Activated CD8-positive, alpha-beta memory T cell treated with anti-CD3 and anti-CD28 coated beads, Interleukin-2, amount 50 U/mL, for 1 hour (primary cell): Measurements from ENCODE around the gene TMEM125.
A peak's percentile ranks its signal among the peaks of the same experiment; 100 is the strongest.

Experiments
- DNase-seq: peaks from one replicate; pipeline ENCODE4 v3.0.0-alpha.2; 2020; ENCODE audit errors: extremely low read depth

Gene TMEM125

DNA sequence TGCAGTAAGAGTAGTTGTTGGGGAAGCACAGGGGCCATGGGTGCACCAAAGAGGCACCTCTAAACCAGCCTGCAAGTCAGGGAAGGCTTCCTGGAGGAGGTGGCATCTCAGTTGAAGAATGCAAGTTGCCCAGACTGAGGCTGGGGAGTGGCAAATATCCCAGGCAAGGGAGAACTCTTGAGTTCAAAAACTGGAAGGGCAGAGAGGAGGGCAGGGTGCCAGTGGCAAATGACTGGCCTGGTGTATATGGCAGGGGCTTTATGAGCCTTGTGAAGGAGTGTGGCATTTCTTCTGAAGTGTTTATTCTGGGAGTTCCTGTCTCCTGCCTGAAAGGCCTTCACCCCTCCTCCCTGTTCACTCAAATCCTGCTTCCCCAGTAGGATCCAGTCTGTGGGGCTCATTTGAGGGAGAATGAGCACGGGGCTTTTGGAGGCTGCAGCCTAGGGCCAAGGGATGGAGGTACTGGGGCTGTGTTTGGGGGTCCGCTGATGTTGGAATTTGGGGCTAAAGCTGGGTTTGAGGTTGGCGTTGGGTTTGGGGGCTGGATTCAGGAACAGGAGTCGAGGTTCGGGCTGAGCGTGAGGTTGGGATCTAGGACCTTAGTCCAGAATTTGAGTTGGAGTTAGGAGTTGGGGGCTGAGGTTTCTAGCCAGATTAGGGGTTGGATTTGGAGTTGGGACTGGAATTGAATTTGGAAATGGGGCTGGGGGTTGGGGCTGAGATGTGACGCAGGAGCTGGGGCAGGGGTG lies at the start of gene TMEM125:
TMEM125 (plus strand) TSS at position 357 of the 749 bp plus-strand sequence. CDS start 2,740 bp downstream, outside the sequence.
- no peak for DNase-seq

DNA sequence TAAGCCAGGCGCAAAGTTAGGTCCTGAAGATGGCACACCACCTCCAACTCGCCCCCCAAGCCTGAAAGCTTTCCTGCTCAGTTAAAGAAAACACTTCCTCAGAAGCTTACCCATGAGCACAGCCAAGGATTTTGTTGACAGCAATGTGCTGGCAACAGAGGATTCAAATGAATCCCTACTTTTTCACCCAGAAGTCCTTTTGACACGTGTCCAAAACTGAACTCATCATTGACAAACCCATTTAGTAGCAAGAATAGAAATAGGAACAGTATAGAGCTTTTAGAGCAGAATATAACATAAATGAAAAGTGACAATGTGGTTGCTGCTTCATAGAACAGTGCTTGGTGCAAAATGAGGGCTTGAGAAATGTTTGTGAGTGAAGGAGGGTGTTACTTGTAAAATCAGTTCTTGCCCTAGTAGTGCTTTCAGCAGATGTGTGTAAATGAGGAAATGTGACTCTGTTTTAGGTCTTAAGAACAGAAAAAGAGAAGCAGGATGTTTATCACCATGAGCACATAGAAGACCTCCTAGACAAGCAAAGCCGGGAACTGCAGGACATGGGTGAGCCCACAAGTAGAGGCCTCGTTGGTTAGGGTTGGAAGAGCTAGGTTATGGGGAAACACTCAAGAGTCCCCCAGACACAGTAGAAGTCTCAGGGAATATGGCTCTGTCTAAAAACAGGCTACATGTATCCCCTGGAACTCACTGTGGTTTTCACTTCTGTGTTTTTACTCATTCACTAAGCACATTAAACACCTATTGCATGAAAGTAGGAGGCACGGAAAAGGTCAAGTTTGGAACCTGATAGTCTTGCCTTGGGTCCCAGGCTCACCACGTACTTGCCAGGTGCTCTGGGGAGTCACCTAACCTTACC lies 48.6 kb upstream of the TMEM125 start:
- no peak for DNase-seq

DNA sequence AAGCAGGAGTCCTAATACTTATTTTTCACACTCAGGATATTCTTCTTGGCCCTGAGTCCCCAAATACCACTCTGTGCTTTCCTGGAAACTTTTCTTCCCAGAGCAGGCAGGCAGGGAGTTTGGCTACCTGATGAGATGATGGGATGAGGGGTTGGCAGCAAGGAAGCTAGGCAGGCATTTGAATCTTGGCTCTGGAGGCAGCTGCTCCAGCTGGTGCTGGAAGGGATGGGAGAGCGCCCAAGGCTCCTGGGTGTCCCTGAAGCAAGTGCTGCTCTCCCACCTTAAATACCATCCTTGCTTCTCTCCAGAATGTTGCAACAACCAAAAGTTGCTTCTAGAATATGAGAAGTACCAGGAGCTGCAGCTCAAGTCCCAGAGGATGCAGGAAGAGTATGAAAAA lies 48.0 kb upstream of the TMEM125 start:
- no peak for DNase-seq

DNA sequence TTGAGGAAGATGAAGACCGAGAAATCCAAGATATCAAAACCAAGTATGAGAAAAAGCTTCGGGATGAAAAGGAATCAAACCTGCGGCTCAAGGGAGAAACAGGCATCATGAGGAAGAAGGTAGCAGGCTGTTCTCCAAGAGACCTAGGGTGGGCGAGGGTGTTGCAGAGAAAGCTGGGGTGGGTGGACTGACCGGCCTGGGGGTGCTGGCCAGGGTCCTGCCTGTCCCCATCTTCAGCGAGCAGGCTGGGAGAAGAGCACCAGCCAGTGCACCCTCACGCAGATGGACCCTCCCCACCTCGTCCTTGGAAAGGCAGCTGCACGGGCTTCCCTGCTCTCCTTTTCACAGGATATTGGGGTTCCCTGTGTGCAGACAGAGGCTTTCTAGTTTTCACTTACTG lies 46.9 kb upstream of the TMEM125 start:
- DNase-seq: no peak

DNA sequence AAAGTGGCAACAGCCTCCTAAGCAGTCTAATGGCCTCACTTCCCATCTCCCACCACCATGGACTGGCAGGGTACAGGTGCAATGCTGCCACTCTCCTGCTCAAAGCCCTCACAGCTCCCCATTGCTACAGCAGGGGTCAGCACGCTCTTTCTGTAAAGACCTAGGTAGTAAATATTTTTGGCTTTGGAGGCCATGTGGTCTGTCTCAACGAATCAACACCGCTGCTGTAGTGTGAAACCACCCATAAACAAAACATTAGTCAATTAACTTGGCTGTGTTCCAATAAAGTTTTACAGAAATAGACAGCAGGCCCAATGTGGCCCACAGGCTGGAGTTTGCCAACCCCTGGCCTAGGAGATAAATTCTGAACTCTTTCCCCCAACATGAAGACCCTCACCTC lies 44.6 kb upstream of the TMEM125 start:
- no peak for DNase-seq

DNA sequence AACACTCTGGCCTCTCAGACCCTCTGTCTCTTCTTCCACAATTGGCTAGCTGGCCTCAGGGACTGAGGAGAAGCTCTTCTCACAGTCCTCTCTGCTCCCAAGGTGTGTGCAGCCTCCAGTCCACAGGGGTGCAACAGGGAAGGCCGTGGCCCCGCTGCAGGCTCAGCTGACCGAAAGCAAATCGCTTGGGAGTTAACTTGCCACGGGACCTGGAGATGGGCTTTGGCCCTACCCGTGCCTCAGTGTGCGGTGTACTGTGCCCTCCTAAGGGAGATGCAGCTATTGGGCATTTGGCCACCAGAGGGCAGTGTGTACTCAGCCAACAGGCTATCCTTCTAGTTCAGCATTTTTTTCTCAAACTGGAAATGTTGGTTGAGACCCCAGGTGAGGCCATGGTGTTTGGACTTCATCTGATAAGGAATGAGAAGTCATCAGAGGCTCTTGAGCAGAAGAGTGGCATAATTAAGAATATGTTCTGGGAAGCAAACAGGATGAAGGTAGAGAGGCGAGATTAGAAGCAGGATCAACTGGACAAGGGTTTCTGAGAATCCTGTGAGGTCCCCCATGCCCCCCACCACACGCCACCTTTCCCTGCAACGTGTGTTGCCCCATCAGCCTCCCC lies 42.5 kb upstream of the TMEM125 start:
- peak; percentile 59 for DNase-seq

DNA sequence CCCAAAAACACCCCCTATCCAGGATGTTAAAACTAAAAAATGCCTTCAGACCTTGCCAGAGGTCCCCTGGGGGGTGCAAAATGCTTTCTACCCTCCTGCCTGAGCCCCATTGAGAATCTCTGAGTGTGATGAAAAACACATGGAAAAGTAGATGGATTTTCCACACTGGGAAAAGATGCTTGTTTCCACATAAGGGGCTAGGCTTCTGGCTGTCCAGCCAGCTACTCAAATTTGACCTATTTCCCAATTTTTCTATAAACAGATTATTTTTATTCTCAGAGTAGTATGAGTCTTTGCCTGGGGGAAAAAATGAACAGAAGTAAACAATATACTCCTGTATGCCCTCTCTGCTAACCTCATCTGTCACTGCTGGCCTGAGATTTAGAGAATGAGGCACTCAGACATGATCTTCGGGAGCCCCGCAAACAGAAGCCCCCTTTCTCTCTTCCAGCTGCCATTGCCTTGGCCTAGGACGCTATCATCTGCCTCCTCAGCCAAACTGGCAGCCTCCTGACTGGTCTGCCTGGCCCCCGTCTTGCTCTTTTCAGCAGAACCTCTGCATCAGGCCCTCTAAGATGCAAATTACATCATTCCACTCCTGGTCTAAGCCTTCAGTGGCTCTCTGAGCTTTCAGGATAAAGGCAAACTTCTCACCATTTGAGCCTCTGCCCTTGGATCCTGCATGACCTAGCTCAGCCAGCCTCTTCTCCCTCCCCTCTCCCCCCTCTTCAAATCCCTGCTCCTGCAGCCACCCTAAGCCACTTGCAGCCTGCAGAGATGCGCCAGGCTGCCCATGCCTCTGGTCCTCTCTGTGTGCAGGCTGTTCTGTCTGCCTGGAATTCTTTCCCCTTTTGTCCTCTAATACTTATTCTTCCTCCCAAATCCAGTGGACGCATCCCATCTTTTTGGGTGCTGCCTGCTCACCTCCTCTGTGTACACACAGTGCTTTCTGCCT lies 39.7 kb upstream of the TMEM125 start:
- DNase-seq: no peak

DNA sequence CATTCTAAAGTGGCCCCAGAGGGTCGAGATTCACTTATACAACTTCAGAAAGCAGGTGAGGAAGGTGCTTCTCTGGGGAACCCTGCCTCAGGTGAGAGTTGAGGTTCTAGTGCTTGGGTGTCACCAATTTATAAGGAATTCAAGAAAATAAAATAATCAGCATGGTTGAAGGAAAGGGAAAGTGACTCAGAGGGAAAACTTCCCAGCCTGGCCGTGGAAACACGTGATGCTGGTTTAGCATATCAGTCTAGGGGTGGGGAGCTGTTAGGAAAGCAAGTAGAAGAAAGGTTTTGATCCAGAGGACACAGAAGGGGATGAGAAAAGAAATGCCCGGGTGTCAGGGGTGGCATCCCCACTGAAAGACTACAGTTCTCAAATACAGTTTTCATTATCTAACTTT lies 37.7 kb upstream of the TMEM125 start:
- no peak for DNase-seq

DNA sequence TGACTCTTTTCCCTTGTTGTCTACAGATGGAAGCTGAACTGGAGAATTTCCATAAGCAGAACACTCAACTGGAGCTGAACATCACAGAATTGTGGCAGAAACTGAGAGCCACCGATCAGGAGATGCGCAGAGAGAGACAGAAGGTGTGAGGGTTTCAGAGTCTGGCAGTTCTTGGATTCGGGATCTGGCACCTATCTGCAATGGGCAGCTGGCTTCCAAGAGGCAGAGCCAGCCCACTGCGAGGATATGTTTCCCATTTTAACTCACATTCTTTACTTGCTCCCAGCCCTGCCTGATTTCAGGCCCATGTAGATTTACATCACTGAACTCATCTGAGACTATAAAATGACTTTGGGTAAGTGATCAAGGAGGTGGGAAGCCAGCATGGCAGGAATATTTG lies 37.3 kb upstream of the TMEM125 start:
- no peak for DNase-seq

DNA sequence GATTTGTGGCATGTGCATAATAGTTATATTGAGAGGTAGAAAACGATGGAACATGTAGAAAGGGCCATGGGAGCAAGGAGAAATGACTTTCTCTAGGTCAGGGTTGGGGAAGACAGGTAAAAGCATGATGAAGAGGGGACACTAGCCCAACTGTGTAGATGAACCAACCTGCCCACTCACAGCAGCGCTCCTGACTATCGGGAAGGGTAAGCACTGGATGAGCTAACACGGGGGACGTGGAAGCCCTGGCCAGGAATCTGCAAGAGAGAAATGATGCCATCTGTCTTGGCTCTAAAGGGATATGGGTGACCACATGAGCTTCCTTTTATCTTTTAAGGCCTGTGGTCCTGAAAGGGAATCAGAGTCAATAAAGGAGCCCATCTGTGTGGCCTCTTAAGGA lies 36.2 kb upstream of the TMEM125 start:
- no peak for DNase-seq

DNA sequence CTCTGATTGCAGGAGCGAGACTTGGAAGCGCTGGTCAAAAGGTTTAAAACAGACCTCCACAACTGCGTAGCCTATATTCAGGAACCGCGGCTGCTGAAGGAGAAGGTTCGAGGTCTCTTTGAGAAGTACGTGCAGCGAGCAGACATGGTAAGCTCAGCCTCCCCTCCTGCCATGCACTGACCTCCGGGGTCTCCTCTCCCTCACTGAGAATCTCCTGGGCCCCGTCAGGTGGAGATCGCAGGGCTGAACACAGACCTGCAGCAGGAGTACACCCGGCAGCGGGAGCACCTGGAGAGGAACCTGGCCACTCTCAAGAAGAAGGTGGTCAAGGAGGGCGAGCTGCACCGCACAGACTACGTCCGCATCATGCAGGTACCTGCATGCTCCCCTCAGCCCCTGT lies 35.5 kb upstream of the TMEM125 start:
- no peak for DNase-seq

DNA sequence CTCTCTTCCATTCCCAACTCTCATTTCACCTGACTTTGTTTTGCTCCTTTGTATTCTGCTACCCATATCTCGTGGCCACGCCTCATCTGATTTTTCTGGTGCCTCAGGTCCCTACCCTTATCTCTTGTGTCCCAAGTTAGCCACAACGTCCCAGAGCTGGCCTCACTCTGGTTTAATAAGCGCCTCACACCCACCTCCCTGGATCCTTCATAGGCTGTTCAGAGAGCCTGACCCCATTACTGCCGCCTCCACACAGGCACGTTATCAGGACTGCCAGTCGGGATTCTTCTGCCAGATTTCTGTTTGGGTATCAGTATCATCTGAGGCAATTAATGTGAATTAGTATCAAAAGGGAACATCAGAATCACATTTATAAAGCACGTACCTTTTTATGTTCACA lies 34.7 kb upstream of the TMEM125 start:
- DNase-seq: no peak

DNA sequence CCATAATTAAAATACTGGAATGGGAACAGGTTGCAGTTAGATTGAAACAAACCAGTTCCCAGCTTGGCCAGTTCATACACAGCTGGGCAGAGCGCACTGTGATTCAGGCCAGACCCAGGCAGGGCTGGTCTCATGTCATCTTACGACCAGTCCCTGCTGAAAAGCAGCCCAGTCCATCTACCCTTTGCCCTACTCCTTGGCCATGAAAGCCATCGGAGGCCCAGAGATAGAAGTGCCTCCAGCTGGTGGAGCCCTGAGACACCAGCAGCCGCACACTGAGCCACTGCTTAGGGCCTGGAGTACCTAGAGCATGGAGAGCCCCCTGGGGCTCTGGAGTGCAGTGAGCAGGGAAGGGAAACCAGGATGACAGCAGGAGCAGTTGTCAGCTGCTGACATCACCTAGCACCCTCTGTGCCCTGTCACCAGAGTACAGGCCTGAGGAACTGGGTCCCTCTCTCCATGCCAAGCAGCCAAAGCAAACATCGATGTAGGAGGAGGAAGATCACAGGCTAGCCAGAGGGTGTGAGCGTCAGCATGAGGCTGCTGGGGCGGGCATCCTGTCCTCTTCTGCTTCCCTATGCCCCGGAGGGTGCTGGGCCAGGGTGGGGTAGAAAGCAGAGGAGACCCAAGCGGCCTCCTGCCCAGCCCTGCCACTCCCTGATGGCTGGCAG lies 34.2 kb upstream of the TMEM125 start:
- DNase-seq: no peak

DNA sequence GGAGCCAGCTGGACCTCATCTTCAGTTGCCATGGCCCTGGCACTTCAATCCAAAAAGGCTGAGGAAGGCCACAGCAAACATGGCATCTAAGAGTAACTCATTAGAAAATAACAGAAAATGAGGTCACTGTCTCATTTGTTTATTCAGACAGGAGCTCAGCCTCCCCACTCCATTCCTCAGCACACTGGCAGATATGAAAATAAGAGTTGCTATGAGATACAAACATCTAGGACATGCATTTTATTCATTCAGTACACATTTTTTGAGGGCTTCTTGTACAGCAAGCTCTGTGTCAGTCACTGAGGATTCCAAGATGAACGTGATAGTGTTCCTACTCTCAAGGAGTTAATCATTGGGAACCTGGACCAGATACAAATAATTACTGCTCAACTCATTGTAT lies 32.7 kb upstream of the TMEM125 start:
- DNase-seq: no peak

DNA sequence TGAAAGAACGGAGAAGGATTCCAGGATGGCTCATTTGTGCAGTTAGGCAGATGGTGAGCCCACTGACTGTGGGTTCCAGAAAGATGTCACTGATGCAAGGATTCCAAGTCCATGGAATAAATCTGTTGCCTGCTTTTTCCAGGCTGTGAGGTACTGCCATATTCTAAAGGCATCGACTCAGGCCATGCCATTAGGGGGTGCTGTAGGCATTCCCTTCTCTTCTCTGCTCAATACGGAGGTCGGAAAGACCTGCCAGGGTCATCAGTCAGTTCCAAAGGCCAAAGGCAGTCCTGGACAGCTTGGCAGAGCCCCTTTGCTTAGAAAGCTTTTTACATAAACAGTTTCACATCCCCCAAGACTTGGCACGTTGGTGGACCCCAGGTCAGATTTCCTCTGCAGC lies 31.7 kb upstream of the TMEM125 start:
- DNase-seq: no peak

DNA sequence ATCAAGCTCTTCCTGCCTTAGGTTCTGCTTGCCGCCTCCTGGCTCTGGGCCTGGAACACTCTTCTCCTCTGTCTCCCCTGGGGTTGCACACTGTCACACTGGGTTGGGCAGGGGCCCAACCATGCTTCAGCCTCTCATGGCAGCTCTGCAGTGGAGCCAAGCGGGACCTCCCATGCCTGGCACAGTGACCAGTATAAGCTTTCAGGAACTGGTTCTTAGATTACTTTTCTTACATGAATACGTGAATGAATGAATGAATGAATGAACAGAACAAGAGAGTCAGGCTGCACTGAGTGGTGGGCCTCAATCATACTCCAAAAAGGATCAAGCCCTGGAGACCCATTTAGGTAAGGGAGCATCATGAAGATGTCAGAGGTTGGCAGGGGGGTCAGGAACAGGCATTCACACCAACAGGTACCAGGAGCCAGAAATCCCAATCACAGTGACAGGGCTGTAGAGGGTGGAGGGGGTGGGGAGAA lies 30.8 kb upstream of the TMEM125 start:
- DNase-seq: no peak

DNA sequence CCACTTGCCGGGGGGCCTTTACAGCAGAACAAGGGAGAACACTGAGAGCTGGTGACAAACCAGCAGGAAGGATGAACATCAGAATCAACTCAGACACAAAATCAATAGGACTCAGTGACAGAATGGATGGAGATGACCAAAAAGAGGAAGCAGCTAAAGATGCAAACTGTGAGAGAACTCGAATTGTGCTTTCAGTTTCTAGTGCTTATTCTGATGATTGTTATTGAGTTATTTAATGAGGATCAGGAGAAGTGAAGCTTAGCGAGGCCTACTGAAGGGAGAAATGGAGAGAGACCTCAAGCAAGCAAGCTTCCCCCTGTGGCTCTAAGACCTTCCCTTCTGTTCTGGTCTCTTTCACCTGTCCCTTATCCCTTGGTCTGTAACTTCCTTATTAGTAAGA lies 30.3 kb upstream of the TMEM125 start:
- DNase-seq: no peak

DNA sequence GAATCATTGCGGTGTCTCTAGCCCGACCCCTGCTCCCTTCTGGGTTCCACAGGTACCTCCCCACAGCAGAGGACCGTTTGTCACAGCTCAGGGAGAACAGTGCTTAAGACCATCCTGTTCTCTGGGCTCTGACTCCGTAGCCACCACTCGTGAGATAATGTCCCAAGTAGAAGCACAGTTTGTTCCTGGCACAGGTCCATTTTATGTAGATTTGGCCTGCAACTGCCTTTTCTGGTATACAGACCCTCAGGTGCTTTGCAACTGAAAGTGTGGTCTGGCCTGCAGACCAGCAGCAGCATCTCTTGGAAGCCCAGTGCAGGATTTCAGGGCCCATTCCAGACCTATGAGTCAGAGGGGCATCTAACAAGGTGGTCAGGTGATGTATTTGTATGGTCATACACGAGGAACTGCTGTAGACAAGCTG lies 28.4 kb upstream of the TMEM125 start:
- DNase-seq: no peak

DNA sequence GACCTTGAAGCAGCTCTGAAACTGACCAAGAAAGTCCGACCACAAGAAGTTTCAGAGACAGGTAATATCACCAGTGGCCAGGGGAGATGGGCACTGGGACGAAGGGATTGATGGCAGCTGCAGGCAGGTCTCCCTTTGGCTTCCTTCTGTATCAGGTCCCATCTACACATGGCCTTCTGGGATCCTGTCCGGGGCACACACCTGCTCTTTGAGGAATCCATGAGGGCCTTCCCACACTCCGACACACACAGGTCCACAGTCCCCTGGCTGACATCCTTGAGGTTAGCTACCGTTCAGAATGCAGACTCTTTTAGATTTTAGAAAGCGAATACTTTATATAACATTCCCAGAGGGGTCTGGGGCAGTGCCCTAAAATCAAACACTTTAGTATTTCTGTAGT lies 26.5 kb upstream of the TMEM125 start:
- no peak for DNase-seq

DNA sequence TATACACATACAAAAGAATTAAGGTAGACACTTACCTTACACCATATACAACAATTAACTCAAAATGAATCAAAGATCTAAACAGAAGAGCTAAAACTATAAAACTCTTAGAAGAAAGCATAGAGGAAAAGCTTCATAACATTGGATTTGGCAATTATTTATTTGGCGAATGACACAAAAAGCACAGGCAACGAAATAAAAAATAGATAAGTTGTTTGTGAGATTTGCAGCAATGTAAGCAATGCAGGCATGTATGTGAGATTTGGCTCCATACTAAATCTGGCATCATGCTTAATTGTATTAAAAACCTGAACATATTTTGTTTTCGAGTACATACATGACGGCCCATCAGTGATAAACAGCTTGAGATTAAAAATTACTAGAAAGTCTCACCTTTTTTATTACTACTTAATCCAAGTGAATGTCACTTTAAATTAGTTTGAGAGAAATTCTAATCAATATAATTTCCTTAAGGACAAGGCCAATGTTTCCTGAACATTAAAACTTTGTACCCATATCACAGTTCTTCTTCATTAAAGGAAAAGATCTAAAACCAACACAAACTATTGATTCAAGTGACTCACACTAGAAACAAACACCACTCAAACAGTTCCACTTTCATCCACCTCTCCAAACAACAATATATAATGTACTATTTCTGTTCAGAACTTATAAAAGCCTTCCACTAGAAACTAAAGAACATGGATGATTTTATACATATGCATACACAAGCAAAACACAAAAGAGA lies 23.1 kb upstream of the TMEM125 start:
- no peak for DNase-seq
